Panc1 (cell line): ENCODE data around the gene GIT1. TPM values are rescaled to one million over a fixed set of nuclear protein-coding genes. Genes with fewer than 3 reads are reported as not detected.
A peak's percentile ranks its signal among the peaks of the same experiment; 100 is the strongest.

ENCODE experiments used
- ATAC-seq: fragments of 200-7000 bp; cut with Tn5 transposase; 2 replicates; pipeline ENCODE4 v1.9.1; 2020; ENCODE audit warnings: mild to moderate bottlenecking, moderate library complexity
- BruUV-seq: library from RNA; stranded (reverse); fragments of 400-500 nt; replicated peaks from 2 replicates; lab custom pipeline; 2021; lab: Mats Ljungman, UMichigan
- CTCF ChIA-PET: fragments of 300-600 bp; sonication (Branson Sonifier 250); formaldehyde crosslinking; loops from one replicate; lab custom pipeline; 2022; ENCODE audit warnings: antibody characterized with exemption; lab: Charles Lee
- POLR2A ChIA-PET: fragments of 300-600 bp; sonication (Branson Sonifier 250); formaldehyde crosslinking; loops from one replicate; lab custom pipeline; 2022; ENCODE audit warnings: antibody characterized with exemption; lab: Charles Lee
- DNase-seq: peaks from one replicate; pipeline ENCODE4 v3.0.0-alpha.2; 2010; ENCODE audit warnings: low read depth, low spot score
- H3K27ac ChIP-seq: 2 replicates; pipeline ENCODE4 v1.5.1; 2011; ENCODE audit warnings: mild to moderate bottlenecking, low read length, inconsistent platforms
- H3K27me3 ChIP-seq: fragments of 200-500 bp; sonication (Bioruptor generic); 2 replicates; pipeline ENCODE4 v1.6.0; 2014; ENCODE audit warnings: low read length, inconsistent platforms; ENCODE audit not compliant: control insufficient read depth, insufficient read depth
- H3K36me3 ChIP-seq: fragments of 200-500 bp; sonication (Bioruptor generic); 2 replicates; pipeline ENCODE4 v1.5.1; 2014; ENCODE audit warnings: inconsistent platforms, mild to moderate bottlenecking, low read length, moderate library complexity; ENCODE audit not compliant: control insufficient read depth, insufficient read depth
- H3K4me1 ChIP-seq: 2 replicates; pipeline ENCODE4 v1.5.1; 2011; ENCODE audit warnings: inconsistent platforms, mild to moderate bottlenecking, low read length, moderate library complexity; ENCODE audit not compliant: control insufficient read depth, insufficient read depth
- H3K4me3 ChIP-seq, 2 experiments: 2 replicates each; pipeline ENCODE4 v1.5.1; 2011 to 2012; ENCODE audit warnings: low read depth in 2 of 2, low read length in 2 of 2, mild to moderate bottlenecking in 2 of 2, inconsistent platforms in 1 of 2, moderate library complexity in 1 of 2
- H3K9me3 ChIP-seq: fragments of 200-500 bp; sonication (Bioruptor generic); 2 replicates; pipeline ENCODE4 v1.5.1; 2014; ENCODE audit warnings: low read depth, mild to moderate bottlenecking, inconsistent platforms, low read length, moderate library complexity; ENCODE audit not compliant: control insufficient read depth, insufficient read depth
- CTCF ChIP-seq: fragments of 450-650 bp; IDR thresholded peaks from 2 replicates; pipeline ENCODE4 v1.5.1; 2017; ENCODE audit warnings: mild to moderate bottlenecking
- POLR2AphosphoS5 ChIP-seq: IDR thresholded peaks from 2 replicates; pipeline ENCODE4 v1.6.1; 2012; ENCODE audit warnings: mild to moderate bottlenecking, low read depth, low read length, moderate library complexity
- REST ChIP-seq, 2 experiments: IDR thresholded peaks; 2 replicates each; pipeline ENCODE4 v1.6.1; 2011 to 2012; ENCODE audit warnings: low read depth in 2 of 2, control low read depth in 1 of 2, low read length in 1 of 2, mild to moderate bottlenecking in 1 of 2, moderate library complexity in 1 of 2; ENCODE audit not compliant: insufficient read depth in 1 of 2
- SIN3A ChIP-seq: IDR thresholded peaks from 2 replicates; pipeline ENCODE4 v1.6.1; 2012; ENCODE audit warnings: low read depth, mild to moderate bottlenecking, low read length, moderate library complexity, borderline replicate concordance; ENCODE audit not compliant: insufficient read depth
- TCF7L2 ChIP-seq: IDR thresholded peaks from 2 replicates; pipeline ENCODE4 v1.6.1; 2011; ENCODE audit warnings: mild to moderate bottlenecking, low read depth, low read length, inconsistent platforms
- in situ Hi-C: cut with HindIII; loops from 2 replicates; pipeline ENCODE4 v1.10.0; 2016; ENCODE audit warnings: low sequenced_read_pairs, low pct_unique_long_range_greater_than_20kb
- intact Hi-C: fragments of 100-400 bp; cut with micrococcal nuclease; formaldehyde crosslinking; loops from one replicate; pipeline ENCODE4 v1.10.0; 2022; ENCODE audit not compliant: unreplicated experiment
- total RNA-seq: library from RNA; stranded (reverse); gene quantifications from one replicate; pipeline ENCODE4 v1.2.1, GENCODE V29; 2021; ENCODE audit not compliant: unreplicated experiment

The GIT1 gene
- total RNA-seq, 1 experiment from 2014 or later, result 94.6 TPM

- in situ Hi-C loops, result no loop called here
Measured at GRCh38 chr17:29568331-29569244, 20.9 kb downstream of the GIT1 start, which contains the start of gene TP53I13. Gene TP53I13, plus strand, starts transcription at chr17:29568701. Its CDS starts 58 bp downstream, at chr17:29568759.

More at GRCh38 chr17:29568331-29569244, 20.9 kb downstream of the GIT1 start, which contains the start of gene TP53I13:
- H3K36me3 ChIP-seq, result no peaks in the 10 kb centered on the region
- peak within 1 kb of the TSS; percentile 92 for H3K27ac ChIP-seq
- H3K9me3 ChIP-seq, result no peaks in the 10 kb centered on the region
- TF ChIP-seq SIN3A, result 0 out of 2 replicates have a peak, but pooled peaks have one; percentile 27
- TF ChIP-seq REST (IDR thresholded peaks at IDR 0.05; ENCODE audit: insufficient read depth in 1 of 2, low read depth in 2 of 2, low read length in 1 of 2), result no peak
- TF ChIP-seq POLR2AphosphoS5, result peak; percentile 64; the same call in 1 of the 2 replicates
- no peak for TF ChIP-seq CTCF
- TF ChIP-seq TCF7L2, result no peak
- ChIA-PET CTCF (interaction anchor here (0.7 kb wide), 1 partner anchor 12 kb away, joined by 5 read pairs; no protein-coding TSS in a partner anchor), POLR2A (interaction anchor here (0.7 kb wide), 1 partner anchor 218 kb away, joined by 3 read pairs; no protein-coding TSS in a partner anchor)
- DNase-seq, result no peak
- intact Hi-C loops, result no loop called here
- peaks cover 14% of the 10 kb centered on the region for H3K4me1 ChIP-seq
- BruUV-seq, result no TSS peak
- ATAC-seq, result peak; percentile 73
- peak within 1 kb of the TSS; percentile 81 to 88 for H3K4me3 ChIP-seq
- no peaks in the 10 kb centered on the region for H3K27me3 ChIP-seq
